Activated CD8-positive, alpha-beta memory T cell treated with anti-CD3 and anti-CD28 coated beads for 36 hours (primary cell): ENCODE data around the gene IGSF9. TPM values are rescaled to one million over a fixed set of nuclear protein-coding genes. Genes with fewer than 3 reads are reported as not detected.

ENCODE experiments used
- CTCF ChIA-PET: fragments of 350-600 bp; sonication (Branson Sonifier 250); formaldehyde crosslinking; loops from one replicate; lab custom pipeline; 2021; ENCODE audit warnings: antibody characterized with exemption; lab: Charles Lee
- POLR2A ChIA-PET: fragments of 350-600 bp; sonication (Branson Sonifier 250); formaldehyde crosslinking; loops from one replicate; lab custom pipeline; 2021; ENCODE audit warnings: antibody characterized with exemption; lab: Charles Lee
- total RNA-seq, 2 experiments: library from RNA; stranded (reverse); gene quantifications; one replicate each; pipeline ENCODE4 v1.2.3, GENCODE V29; 2021

The IGSF9 gene
- total RNA-seq, 2 experiments from 2014 or later, result 0.06 TPM; not detected in 1

DNA sequence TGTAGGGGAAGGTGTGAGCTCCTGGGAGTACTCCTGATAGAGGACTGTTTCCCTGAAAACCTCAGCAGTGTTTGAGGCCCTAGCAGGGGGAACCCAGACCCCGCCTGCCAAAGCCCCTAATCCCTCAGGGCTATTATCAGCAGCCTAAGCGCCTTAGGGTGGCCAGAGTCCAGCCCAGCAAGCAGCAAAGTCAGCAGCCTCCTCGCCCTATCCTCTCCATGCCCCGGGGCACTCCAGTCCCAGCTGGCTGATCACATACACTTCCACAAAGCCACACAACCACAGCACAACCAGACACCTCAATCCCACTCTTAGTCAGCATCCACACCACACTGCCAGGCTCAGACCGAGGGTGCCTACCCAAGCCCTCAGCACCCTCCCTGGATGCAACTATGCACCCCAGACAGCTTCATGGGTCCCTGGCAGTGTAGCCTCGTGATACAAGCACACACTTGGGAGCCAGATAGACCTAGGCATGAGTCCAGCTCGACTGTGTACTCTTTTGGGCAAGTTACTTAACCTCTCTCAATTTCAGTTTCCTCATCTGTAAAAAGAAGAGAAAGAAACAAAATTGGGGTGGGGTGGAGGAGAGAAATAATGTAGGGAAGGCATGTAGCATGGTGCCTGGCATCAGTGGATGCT lies 7.1 kb downstream of the IGSF9 start:
- ChIA-PET CTCF (interaction anchor here (0.6 to 12.3 kb wide), 2 partner anchors 30 to 67 kb away, joined by 3 to 147 read pairs; no protein-coding TSS in a partner anchor), POLR2A (interaction anchor here (0.6 kb wide), 1 partner anchor 68 kb away, joined by 6 read pairs; no protein-coding TSS in a partner anchor)

DNA sequence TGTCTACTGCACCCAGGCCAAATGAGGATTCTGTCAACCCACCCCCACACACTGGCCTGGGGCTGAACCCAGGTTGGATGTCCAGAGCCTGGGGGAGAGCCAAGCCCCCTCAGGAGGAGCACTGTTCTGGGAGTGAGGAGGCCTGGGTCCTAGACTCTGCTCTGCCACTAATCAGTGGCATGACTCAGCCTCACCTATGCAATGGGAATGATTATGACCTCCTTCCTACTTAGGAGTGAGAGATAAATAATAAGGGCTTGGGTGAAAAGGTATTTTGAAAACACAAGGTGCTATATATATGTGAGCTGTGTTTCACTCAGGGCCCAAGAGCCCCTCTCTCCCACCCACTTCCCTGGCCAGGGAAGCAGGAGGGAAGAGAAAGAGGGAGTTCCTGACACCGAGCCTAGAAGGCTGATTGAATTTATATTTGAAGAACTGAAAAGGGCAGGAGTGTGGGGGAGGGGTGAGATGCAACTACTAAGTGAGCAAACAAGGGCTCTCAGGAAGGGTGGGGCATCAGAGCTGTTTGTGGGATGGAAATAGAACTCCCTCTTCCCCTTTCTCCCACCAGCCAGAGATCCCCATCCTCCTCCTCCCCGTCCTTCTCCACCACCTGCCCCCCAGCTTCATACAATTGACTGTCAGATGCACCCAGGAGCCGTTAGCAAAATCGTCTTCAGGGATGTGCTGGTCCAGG lies 8.2 kb downstream of the IGSF9 start:
- ChIA-PET CTCF (interaction anchor here (0.9 to 12.3 kb wide), 3 partner anchors 68 to 79 kb away, joined by 3 to 147 read pairs (median 3); no protein-coding TSS in a partner anchor), POLR2A (no interaction called here)

DNA sequence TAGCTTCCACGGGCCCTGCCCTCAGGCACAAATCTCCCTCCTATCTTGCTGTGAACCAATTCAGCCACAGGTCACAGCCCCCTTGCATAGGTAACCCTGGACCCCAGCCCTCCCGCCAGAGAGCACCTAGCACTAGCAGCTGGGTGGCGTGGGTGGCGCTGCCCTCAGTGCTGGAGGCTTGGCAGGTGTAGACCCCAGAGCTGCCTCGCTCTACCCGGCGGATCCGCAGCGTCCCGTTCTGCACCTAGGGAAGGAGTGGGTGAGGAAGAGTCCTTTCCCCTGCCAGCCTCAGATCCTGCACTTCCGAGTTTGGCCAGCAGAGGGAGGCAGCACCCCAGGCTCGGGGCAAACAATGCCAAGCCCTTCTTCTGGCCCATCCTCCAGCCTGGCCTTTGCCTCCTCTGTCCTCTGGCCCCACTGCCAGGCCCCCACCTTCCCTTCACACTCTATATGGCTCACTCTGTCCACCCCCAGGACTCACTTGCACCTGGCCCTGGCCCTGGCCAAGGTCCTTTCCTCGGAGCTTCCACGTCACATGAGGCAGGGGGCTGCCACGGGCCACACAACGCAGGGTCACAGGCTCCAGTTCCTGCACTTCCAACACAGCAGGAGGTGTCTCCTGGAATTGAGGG lies 9.0 kb downstream of the IGSF9 start:
- ChIA-PET POLR2A (no interaction called here), CTCF (interaction anchor here (0.8 to 12.3 kb wide), 7 partner anchors 11 to 85 kb away, joined by 3 to 147 read pairs (median 3); partner anchors contain the start of gene TAGLN2)

- ChIA-PET POLR2A (no interaction called here), CTCF (interaction anchor here (0.8 to 12.3 kb wide), 6 partner anchors 11 to 86 kb away, joined by 3 to 147 read pairs (median 3); partner anchors contain the start of gene TAGLN2)
Observed at GRCh38 chr1:159935719-159936272, 9.6 kb downstream of the IGSF9 start.

- ChIA-PET POLR2A (no interaction called here), CTCF (interaction anchor here (1.4 to 12.3 kb wide), 3 partner anchors 10 to 86 kb away, joined by 3 to 147 read pairs (median 7); partner anchors contain the start of gene TAGLN2)
Observed at GRCh38 chr1:159935305-159935704, 10.1 kb downstream of the IGSF9 start.

DNA sequence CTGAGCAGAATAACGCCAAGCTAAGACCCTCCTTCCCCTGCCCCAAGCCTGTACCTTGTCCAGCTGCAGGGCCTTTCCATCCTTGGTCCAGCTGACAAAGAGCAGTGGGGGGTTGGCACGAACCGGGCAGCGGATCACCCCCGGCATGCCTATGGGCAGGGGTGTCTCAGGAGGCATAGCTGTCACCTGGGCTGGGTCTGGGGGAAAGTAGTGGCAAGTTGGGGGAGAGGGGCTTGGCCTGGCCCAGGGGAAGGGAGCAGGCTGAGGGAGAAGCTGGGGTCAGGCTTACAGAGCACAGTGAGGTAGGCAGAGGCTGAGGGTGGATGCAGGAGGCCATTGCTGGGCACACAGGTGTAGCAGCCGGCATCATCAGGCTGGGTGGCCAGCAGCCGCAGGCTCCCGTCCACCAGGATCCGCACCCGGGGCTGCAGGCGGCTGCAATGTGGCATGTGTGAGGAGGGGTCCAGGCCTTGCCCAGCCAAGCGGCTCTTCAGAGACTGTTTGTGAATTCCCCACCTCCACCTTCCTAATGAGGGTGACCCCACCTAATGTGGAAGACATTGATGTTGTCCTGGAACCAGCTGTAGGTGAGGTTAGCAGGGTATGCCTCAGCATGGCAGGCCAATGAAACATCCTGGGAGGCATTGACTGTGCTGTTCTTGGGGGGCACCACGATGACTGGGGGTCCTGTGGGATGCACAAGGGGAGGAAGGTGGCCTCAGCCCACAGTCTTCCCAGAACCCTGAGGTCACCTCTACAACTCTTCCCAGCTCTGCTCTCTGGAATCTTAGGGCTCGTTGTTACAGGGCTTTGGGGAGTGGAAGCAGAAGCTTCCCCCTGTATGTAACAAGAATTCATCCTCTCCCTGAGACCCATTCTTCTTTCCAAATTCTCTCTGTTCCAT lies 11.0 kb downstream of the IGSF9 start:
- ChIA-PET CTCF (interaction anchor here (0.8 to 12.3 kb wide), 4 partner anchors 9 to 152 kb away, joined by 3 to 147 read pairs (median 6); partner anchors contain the start of gene TAGLN2), POLR2A (interaction anchor here (1.7 kb wide), 1 partner anchor 9 kb away, joined by 4 read pairs; the partner anchor contains the start of gene TAGLN2)

- ChIA-PET POLR2A (interaction anchor here (1.7 kb wide), 1 partner anchor 8 kb away, joined by 4 read pairs; the partner anchor contains the start of gene TAGLN2), CTCF (interaction anchor here (0.8 to 12.3 kb wide), 3 partner anchors 25 to 142 kb away, joined by 3 to 147 read pairs (median 3); no protein-coding TSS in a partner anchor)
Observed at GRCh38 chr1:159933347-159933746, 12.1 kb downstream of the IGSF9 start.

DNA sequence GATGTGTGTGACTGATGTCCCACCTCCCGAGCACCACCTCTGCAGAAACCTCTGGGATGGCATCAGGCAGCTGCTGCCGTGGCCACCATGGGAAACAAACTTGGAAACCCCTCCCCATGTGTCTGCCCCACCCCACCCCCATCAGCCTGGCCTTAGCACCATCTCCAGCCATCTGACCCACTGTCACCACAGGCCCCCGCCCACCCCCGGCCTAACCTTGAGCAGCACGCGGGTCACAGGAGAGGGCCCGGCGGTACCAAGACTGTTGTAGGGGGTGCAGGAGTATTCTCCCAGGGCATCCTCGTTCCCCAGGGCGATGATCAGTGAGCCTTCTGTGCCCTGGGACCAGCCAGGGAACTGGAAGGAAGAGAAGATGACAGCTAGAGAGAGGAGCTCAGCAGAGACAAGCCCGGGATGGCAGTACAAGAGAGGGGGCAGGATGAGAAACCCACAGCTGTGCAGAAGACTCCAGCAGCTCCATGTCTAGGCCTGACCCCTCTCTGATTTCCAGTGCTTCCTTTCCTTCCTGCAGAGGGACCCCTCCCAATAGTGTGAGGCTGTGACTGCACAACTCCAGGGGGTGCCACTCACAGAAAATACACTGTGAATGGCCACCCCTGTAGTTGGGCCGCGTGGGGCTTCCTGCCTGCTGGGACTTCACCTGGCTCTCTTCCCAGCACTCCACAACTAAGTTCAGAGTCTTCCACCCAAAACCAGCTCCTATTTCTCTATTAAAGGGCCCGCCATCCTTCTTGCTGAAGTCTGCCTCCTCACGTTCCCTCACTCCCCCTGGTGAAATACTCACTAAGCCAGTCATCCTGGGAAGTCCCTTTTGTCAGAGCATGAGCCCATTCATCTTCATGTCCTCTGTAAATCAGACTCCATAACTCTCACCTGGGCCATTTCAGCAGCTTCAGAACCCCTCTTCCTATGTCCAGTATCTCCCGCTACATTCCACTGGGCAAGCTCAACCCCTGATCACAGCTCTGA lies 12.8 kb downstream of the IGSF9 start:
- ChIA-PET POLR2A (interaction anchor here (1.7 kb wide), 1 partner anchor 7 kb away, joined by 4 read pairs; the partner anchor contains the start of gene TAGLN2), CTCF (interaction anchor here (1.0 to 12.3 kb wide), 3 partner anchors 57 to 143 kb away, joined by 3 to 147 read pairs (median 3); no protein-coding TSS in a partner anchor)

DNA sequence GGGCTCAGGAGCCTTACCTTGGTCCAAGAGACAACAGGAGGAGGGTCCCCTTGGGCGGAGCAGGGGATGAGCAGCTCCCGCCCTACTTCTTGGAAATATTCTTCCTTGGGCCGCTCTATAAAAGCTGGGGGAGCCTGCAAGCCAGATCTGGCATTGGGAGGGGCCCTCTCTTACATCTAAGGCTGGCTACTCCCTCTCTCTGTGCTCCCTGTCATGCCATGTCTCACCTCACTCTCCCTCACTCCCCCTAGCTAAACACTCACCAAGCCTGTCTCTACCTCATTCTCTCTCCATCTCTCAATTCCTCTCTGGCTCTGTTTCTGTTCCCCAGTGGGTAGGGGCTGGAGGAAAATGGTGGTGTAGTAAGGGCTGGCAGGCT lies 13.6 kb downstream of the IGSF9 start:
- ChIA-PET POLR2A (no interaction called here), CTCF (interaction anchor here (12.3 kb wide), 1 partner anchor 74 kb away, joined by 147 read pairs; no protein-coding TSS in a partner anchor)

DNA sequence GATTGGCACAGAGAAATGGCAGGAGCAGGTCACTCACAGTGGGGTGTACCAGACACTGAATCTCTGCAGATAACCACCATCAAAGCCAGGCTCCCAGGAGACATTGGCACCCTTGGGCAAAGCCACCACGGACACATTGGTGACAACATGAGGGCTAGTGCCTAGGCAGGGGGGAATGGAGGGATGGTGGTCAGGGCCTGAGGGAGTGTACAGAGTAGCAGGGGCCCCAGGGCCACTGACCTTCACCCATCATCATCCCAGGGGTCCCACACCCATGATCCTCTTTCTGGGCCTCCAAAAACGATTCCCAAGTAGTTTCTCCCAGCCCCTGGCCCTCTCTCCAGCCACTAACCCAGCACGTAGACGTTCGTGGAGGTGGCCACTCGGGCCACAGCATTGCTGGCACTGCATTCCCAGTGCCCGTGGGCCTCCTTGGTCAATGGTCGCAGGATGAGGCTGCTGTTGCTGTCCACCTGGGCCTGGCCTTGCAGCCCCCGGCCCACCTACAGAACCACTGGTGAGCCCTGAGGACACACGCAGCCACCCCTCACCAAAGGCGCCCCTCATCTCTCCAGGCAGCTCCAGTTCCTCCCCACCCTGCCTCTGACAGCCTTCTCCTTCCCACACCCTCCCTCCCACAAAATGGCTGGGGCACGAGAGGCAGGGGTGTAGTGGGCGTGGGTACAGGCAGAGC lies 14.2 kb downstream of the IGSF9 start:
- ChIA-PET POLR2A (no interaction called here), CTCF (interaction anchor here (12.3 kb wide), 1 partner anchor 74 kb away, joined by 147 read pairs; no protein-coding TSS in a partner anchor)

DNA sequence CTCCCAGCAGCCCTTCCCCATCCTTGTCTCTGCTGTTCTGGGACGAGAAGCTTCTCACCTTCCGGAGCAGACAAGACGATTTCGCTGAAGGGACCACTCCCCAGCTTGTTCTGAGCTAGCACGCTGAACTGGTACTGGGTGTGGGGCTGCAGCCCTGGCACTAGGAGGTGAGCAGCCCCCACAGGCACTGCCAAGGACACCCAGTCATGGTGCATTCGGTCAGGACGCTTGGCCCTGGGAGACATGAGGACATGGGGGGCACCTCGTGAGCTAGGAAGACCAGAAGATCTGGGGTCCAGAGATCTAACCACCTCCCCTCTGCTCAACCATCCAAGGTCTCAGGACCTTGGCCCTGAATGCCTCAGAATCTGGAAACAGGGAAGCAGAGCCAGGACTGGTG lies 14.8 kb downstream of the IGSF9 start:
- CTCF ChIA-PET, result interaction anchor here (12.3 kb wide), 1 partner anchor 75 kb away, joined by 147 read pairs; no protein-coding TSS in a partner anchor

GRCh38 chr1:159930216-159930615 lies 15.2 kb downstream of the IGSF9 start:
- POLR2A ChIA-PET, result no interaction called here

More for the DNA sequence above, 14.8 kb downstream of the IGSF9 start:
- POLR2A ChIA-PET, result no interaction called here

DNA sequence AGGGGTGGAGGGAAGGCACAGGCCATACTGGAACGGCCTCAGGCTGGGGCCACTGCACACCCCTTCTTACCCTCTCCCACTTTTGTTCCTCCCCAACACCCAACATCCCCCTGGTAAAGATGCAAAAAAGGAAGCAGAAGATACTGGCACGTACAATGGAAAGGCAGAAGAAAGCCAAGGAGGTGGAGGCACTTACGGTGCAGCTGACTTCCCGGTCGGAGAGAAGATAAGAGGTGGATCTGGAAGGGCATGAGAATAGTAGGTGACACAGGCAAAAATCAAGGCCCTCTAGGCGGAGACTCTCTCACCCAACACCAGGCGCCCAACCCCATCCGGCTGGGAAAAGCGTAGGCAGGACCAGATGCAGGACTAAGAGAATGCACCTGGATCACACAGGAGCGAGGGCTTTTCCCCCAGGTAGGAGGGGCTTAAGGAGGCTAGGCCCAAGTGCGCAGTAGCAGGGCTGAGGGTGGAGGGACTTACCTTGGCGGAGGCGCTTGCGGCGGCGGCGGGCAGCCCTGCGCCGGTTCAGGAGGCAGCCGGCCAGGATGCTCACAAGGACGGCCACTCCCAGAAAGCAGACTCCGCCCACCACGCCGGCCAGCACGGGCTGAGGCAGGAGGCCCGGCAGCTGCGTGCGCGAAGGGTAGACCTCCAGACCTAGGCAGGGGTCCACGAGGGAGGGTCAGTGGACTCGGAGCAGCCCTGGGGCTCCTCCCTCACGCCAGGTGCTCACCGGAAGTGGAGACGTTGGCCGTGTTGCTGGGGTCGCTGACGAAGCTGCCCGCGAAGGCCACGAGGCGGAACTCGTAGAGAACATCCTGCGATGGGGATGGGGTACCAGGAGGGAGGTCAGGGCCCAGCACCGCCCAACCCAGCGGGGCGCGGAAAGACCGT lies 16.0 kb downstream of the IGSF9 start:
- CTCF ChIA-PET, result interaction anchor here (0.9 to 12.3 kb wide), 3 partner anchors 73 to 156 kb away, joined by 3 to 147 read pairs (median 3); no protein-coding TSS in a partner anchor
- POLR2A ChIA-PET, result no interaction called here

More at GRCh38 chr1:159930216-159930615, 15.2 kb downstream of the IGSF9 start:
- CTCF ChIA-PET, result interaction anchor here (0.9 to 12.3 kb wide), 2 partner anchors 75 to 155 kb away, joined by 3 to 147 read pairs; no protein-coding TSS in a partner anchor

DNA sequence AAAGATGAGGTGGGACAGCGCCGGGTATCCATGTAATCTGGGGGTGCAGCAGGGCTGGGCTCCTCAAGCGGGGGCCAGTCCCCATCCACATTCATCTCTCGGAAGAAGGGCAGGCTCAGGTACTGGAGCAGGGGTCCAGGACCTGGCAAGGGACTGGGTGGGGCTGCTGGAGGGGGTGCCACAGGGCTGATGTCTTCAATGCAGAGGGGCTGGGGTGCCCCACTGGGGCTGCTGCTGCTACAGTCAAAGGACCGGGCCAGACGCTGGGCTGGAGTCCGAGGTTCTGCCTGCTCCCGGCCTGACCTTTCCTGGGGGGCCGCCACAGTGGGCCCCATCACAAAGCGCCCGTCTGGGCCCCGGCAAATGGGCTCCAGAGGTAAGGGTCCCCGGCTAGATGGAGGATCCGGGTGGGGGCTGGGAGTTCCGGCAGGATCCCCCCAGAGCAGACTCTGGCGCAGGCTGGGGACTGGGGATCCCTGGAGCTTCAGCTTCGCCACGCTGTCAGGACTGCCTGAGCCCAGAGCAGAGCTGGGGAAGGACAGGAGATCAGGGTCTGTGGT lies 16.8 kb downstream of the IGSF9 start:
- ChIA-PET CTCF (interaction anchor here (1.1 kb wide), 1 partner anchor 74 kb away, joined by 3 read pairs; no protein-coding TSS in a partner anchor), POLR2A (no interaction called here)
